Measurements from ENCODE around the gene SFXN1.
"Not testable (repeated sequence)": the region's sequence is repeated elsewhere in the genome, so short reads cannot be mapped to it uniquely, and the experiment has no call there.

SFXN1 gene

DNA sequence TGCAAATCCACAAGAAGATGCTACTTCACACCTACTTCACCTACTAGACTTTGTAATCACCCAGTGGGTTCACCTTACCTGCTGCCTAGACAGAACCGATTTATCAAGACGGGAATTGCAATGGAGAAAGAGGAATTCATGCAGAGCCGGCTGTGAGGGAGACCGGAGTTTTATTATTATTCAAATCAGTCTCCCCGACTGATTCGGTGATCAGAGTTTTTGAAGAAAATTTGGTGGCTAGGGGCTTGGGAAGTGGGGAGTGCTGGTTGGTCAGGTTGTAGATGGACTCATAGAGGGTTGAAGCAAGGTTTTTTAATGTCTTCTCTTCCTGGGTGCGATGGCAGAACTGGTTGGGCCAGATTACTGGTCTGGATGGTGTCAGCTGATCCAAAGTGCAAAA is 23.4 kb downstream of the SFXN1 start:
- no peak for DNase-seq

DNA sequence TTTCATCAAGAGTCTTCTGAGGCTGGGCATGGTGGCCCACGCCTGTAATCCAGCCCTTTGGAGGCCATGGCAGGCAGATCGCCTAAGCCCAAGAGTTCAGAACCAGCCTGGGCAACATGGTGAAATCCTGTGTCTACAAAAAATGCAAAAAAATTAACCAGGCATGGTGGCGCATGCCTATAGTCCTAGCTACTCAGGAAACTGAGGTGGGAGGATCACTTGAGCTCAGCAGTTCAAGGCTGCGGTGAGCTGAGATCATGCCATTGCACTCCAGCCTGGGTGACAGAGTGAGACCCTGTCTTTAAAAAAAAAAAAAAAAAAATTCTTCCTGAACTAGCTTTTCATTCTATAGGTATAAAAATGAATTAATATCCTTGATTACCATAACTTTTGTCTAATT is 29.3 kb downstream of the SFXN1 start:
- DNase-seq: peak; percentile 55

- DNase-seq: no peak
Measured at GRCh38 chr5:175508896-175509295, 30.5 kb downstream of the SFXN1 start.

- no peak for DNase-seq
Measured at GRCh38 chr5:175513297-175513696, 34.9 kb downstream of the SFXN1 start.

DNA sequence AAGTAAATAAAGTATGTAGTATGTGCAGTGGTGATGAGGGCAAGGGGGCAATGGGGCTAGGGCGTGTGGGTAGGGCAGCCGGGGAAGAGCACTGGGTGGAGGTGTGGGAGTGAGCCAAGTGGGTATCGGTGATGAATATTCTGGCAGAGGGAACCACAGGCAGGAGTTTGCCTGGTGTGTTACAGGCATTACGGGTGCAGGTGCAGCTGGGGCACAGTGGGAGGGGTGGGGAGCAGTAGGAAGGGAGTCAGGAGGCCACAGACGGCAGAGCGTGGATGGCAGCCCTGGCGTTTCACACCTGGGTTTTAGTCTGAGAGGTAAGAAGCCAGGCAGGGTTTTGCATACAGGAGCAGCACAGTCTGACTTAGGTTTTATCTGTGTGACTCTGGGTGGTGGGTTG is 35.4 kb downstream of the SFXN1 start:
- DNase-seq: no peak

GRCh38 chr5:175516933-175517823 is 38.8 kb downstream of the SFXN1 start:
- DNase-seq: no peak

GRCh38 chr5:175517824-175518450 is 39.6 kb downstream of the SFXN1 start:
- DNase-seq: peak; percentile 41

DNA sequence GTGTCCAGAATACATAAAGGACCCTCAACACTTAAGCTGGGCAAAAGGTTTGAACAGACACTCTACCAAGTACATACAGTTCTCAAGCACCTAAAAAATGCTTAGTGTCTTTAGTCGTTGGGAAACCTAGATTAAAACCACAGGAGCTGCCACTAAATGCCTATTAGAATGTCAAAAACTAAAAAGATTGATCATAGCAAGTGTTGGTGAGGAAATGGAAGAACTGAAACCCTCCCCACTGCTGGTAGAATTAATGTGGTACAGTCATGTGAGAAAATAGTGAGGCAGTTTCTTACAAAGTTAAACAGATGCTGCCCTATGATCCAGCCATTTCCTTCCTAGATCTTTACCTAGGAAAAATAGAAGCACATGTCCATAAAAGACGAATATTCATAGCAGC is 40.6 kb downstream of the SFXN1 start:
- no peak for DNase-seq

DNA sequence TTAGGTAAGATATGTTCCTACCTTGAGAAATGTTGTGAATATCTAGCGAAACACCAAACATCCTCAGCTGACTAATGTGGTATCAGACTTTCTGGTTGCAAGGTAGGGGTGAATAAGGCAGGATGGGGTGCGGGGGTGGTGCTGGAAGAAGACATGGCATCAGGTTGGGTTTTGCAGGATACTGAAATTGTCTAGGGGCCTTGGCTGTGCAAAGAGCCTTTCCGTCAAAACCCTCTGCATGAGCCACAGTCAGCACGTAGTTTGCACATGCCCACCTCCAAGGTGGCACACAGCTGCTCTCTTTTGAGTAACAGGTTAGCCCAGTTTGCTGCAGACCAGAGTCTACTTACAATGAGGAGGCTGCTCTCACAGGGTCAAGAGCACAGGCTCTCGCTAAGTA is 42.0 kb downstream of the SFXN1 start:
- DNase-seq: peak; percentile 15

GRCh38 chr5:175520873-175521272 is 42.5 kb downstream of the SFXN1 start:
- DNase-seq: no peak

DNA sequence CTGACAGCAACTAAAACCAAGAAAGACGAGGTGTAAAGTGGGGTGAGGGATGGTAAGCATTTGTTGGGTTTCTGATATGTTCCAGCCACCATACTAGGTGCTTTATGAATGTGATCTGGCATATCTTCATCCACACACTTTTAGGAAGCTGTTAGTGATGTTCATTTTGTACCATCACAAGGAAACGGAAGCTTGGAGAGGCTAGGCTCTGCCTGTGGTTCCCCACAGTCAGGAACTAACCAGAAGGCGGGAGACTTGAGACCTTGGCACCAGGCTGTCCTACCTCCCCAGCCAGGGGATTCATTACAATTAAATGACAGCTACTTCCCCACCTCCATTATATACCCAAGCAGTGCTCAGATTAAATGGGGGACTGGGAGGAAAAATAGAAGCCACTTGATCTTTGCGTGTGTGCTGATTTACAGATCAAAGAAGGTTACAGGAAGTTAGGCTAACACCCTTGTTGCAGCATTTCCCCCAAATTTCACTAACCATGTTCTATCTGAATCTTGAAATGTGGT is 43.0 kb downstream of the SFXN1 start:
- DNase-seq: peak; percentile 64

GRCh38 chr5:175523292-175523691 is 44.9 kb downstream of the SFXN1 start:
- DNase-seq: no peak

DNA sequence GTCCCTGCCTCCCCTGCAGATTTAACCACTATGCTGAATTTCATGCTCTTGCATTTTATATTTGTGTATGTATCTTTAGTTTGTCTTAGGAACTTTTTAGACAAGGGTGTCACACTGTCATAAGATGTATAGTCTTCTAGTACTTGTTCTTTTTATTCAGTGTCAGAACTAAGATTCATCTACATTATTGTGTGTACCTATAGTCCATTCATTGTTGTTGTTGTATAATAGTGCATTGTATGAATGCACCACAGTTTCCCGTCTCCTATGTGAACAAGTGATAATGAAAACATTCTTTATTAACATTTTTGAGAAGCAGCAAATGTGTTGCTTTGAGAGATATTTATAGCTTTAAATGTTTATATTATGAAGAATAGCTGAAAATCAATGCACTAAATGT is 45.9 kb downstream of the SFXN1 start:
- DNase-seq: no peak

GRCh38 chr5:175526691-175527090 is 48.3 kb downstream of the SFXN1 start:
- no peak for DNase-seq

GRCh38 chr5:175531361-175531760 is 53.0 kb downstream of the SFXN1 start:
- no peak for DNase-seq

GRCh38 chr5:175534070-175534932 is 55.9 kb downstream of the SFXN1 start:
- DNase-seq: peak; percentile 83

DNA sequence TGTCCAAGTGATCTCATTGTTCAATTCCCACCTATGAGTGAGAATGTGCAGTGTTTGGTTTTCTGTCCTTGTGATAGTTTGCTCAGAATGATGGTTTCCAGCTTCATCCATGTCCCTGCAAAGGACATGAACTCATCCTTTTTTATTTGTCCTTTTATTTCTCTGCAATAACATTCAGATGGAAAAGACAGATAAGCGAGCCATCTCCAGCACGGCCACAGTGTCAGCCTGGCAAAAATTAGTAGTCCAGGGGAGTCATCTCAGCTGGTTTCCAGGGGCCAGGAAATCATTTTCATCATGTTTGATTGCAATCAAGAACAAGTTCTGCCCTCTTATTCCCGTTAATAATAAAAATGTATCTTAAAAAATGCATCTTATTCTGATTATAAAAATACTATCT is 57.0 kb downstream of the SFXN1 start:
- DNase-seq: not testable (repeated sequence)

DNA sequence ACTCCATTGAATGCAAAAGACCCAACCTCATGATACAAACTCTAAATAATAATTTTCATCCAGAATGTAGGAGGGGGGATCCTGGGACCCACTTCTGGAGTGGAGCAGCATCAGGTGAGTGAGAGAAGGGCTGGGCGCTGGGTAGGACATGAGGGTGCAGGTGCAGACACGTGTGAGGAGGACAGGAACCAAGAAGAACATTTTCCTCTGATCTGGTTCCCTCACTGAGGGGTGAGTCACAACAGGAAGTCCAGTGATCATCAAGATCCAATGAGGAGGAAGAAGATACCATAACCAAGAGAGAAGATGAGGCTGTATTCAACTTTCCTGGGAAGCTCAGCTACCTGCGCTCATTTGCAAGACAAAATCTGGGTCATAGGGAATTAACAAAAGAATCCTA is 57.4 kb downstream of the SFXN1 start:
- no peak for DNase-seq

GRCh38 chr5:175538576-175538975 is 60.2 kb downstream of the SFXN1 start:
- DNase-seq: no peak

DNA sequence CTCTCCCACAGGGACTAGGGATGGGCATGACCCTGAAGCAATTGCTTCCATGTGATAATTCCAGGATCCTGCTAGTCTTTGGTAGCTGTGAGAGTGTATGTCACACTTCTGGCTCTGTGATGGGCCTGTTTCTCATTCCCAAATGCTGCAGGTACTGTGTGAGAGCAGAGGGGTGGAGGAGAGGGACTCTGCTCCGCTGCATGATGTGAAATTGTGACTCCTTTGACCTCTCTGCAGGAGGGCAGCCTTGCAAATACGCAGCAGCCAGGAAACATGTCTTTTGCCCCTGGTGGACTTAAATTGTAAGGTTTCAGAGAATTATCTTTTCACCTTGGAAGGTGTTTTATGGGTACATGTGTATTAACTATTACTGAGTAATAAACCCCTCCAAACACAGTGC is 61.6 kb downstream of the SFXN1 start:
- no peak for DNase-seq

- no peak for DNase-seq
Measured at GRCh38 chr5:175541264-175541663, 62.9 kb downstream of the SFXN1 start.

DNA sequence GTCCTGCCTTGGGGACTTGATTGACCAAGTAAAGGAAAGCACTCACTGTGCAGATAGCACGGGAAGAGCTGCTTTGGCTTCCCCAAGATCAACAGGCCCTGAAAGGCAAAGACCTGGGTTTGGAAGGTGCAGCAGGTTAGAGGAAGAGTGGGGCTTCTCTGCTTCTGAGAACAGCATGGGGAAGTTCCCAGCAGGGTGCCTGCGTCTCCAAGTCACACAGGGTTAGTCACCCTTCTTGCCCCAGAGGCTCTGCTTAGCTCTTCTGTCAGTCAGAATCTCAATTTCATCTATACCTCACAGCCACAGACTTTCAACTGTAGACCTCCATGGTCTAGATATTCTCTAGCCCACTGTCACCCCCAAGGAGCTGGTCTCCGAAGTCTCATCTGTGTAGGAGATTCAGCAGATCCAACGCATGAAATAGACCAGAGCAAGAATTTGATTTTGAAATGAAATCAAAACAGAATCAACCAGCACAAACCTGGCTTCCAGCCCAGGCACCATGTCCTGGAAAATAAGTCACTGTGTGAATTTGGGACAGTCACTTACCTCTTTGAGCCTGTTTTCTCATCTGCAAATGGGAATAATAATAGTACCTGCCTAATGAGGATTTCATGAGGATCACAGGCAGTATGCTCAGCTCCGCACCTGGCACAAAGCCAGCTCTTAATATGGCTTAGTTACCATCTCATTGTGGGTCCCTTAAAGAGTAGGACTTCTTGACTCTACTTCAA is 64.0 kb downstream of the SFXN1 start:
- no peak for DNase-seq

- DNase-seq: no peak
Measured at GRCh38 chr5:175542966-175543235, 64.5 kb downstream of the SFXN1 start.
